Measurements from ENCODE around the gene IL18.

Gene IL18

DNA sequence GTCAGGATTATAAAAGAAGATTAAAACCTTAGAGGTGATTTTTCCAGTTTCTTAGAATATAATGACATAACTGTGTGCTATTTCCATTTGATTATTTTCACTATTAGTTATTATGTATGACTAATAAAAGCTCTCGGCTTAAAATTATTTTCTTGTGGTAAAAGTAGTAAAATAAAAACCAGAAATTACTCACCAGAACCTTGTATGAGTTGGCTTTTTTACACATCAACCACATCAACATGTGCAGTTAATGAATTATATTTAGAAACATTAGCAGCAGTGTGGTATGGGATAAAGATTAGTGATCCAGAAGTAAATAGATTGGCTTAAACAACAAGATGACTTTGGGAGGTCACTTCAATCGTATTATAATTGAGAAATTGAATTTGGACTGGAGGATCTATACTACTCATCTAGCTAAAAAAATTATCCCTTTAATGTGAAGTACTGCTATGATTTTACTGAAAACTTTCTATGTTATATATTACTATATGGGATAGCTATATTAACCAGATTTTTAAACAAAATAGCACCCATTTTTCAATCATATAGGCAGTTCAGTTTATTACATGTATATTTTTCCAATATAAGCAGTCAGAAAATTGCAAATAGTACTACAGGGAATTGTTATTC, 8.6 kb upstream of the IL18 start:
- ATAC-seq (ENCODE audit: insufficient read depth, low read depth), result no peak
- Histone ChIP-seq H3K4me1 (ENCODE audit: insufficient read depth, low read length) (no peaks in the 10 kb centered on the region), H3K27me3 (ENCODE audit: insufficient read depth, low read length, poor library complexity) (no peaks in the 10 kb centered on the region), H3K4me2 (ENCODE audit: insufficient read depth, low read length) (no peak overlapping the region), H2AFZ (ENCODE audit: low read depth, low read length) (no peak overlapping the region), H3K9me3 (ENCODE audit: insufficient read depth, low read length, severe bottlenecking) (no peaks in the 10 kb centered on the region), H4K20me1 (ENCODE audit: insufficient read depth, low read length) (no peaks in the 10 kb centered on the region), H3K36me3 (ENCODE audit: insufficient read depth, low read length) (no peaks in the 10 kb centered on the region), H3K79me2 (ENCODE audit: insufficient read depth, low read length) (no peaks in the 10 kb centered on the region), H3K9ac (ENCODE audit: low read depth, low read length) (no peak overlapping the region), H3K4me3 (ENCODE audit: low read depth in 1 of 2, low read length in 2 of 2) (no peak overlapping the region), H3K27ac (ENCODE audit: low read length) (no peak overlapping the region)
- TF ChIP-seq EZH2 (IDR thresholded peaks at IDR 0.05; ENCODE audit: borderline replicate concordance, low read depth, low read length, severe bottlenecking), result no peak
- TF ChIP-seq, protein P1, sequence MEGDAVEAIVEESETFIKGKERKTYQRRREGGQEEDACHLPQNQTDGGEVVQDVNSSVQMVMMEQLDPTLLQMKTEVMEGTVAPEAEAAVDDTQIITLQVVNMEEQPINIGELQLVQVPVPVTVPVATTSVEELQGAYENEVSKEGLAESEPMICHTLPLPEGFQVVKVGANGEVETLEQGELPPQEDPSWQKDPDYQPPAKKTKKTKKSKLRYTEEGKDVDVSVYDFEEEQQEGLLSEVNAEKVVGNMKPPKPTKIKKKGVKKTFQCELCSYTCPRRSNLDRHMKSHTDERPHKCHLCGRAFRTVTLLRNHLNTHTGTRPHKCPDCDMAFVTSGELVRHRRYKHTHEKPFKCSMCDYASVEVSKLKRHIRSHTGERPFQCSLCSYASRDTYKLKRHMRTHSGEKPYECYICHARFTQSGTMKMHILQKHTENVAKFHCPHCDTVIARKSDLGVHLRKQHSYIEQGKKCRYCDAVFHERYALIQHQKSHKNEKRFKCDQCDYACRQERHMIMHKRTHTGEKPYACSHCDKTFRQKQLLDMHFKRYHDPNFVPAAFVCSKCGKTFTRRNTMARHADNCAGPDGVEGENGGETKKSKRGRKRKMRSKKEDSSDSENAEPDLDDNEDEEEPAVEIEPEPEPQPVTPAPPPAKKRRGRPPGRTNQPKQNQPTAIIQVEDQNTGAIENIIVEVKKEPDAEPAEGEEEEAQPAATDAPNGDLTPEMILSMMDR (IDR thresholded peaks at IDR 0.05; ENCODE audit: borderline replicate concordance, extremely low read depth, low read length, poor library complexity, severe bottlenecking), result no peak
- no peak for DNase-seq

DNA sequence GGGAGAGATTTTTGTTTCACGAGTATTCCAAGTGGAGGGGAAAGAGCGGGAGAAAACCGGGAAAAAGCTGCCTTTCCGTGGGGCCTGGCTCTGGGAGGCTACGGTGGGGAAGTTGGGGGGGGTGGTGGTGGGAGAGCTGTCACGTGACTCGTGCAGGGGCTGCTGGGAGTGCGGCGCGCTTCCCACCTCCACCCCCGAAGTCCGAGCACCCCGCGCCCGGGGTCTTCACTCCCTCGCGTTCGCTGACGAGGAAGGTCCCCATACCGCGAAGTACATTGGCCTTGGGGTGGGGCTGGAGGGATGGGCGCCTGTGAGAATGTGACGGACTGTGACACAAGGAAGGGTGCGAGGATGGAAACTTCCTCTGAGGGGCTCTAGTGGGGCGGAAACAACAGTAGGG, 3.3 kb upstream of the IL18 start, which contains the start of gene TEX12:
Gene TEX12 (plus strand): TSS at position 228 of the 400 bp plus-strand sequence. CDS start 1,897 bp downstream, outside the sequence.
- H3K36me3 ChIP-seq (ENCODE audit: insufficient read depth, low read length), result no peaks in the 10 kb centered on the region
- H3K4me1 ChIP-seq (ENCODE audit: insufficient read depth, low read length), result no peaks in the 10 kb centered on the region
- H3K4me2 ChIP-seq (ENCODE audit: insufficient read depth, low read length), result no peak within 1 kb of the TSS
- H3K27me3 ChIP-seq (ENCODE audit: insufficient read depth, low read length, poor library complexity), result no peaks in the 10 kb centered on the region
- ATAC-seq (ENCODE audit: insufficient read depth, low read depth) (no peak), DNase-seq (no peak)
- H2AFZ ChIP-seq (ENCODE audit: low read depth, low read length), result no peak within 1 kb of the TSS
- H3K9ac ChIP-seq (ENCODE audit: low read depth, low read length), result no peak within 1 kb of the TSS
- no peaks in the 10 kb centered on the region for H3K79me2 ChIP-seq (ENCODE audit: insufficient read depth, low read length)
- TF ChIP-seq, protein P1 (IDR thresholded peaks at IDR 0.05; ENCODE audit: borderline replicate concordance, extremely low read depth, low read length, poor library complexity, severe bottlenecking), result no peak
- TF ChIP-seq EZH2 (IDR thresholded peaks at IDR 0.05; ENCODE audit: borderline replicate concordance, low read depth, low read length, severe bottlenecking), result no peak
- H3K9me3 ChIP-seq (ENCODE audit: insufficient read depth, low read length, severe bottlenecking), result no peaks in the 10 kb centered on the region
- H3K4me3 ChIP-seq (ENCODE audit: low read depth in 1 of 2, low read length in 2 of 2), result no peak within 1 kb of the TSS
- H3K27ac ChIP-seq (ENCODE audit: low read length), result no peak within 1 kb of the TSS
- no peaks in the 10 kb centered on the region for H4K20me1 ChIP-seq (ENCODE audit: insufficient read depth, low read length)

- H2AFZ ChIP-seq (ENCODE audit: low read depth, low read length), result no peak overlapping the region
- no peaks in the 10 kb centered on the region for H3K36me3 ChIP-seq (ENCODE audit: insufficient read depth, low read length)
- no peak overlapping the region for H3K27ac ChIP-seq (ENCODE audit: low read length)
- TF ChIP-seq, protein P1 (IDR thresholded peaks at IDR 0.05; ENCODE audit: borderline replicate concordance, extremely low read depth, low read length, poor library complexity, severe bottlenecking), result no peak
- no peak for TF ChIP-seq EZH2 (IDR thresholded peaks at IDR 0.05; ENCODE audit: borderline replicate concordance, low read depth, low read length, severe bottlenecking)
- no peaks in the 10 kb centered on the region for H3K27me3 ChIP-seq (ENCODE audit: insufficient read depth, low read length, poor library complexity)
- H3K79me2 ChIP-seq (ENCODE audit: insufficient read depth, low read length), result no peaks in the 10 kb centered on the region
- DNase-seq (no peak), ATAC-seq (ENCODE audit: insufficient read depth, low read depth) (no peak)
- H3K9me3 ChIP-seq (ENCODE audit: insufficient read depth, low read length, severe bottlenecking), result no peaks in the 10 kb centered on the region
- H3K9ac ChIP-seq (ENCODE audit: low read depth, low read length), result no peak overlapping the region
- H3K4me1 ChIP-seq (ENCODE audit: insufficient read depth, low read length), result no peaks in the 10 kb centered on the region
- no peaks in the 10 kb centered on the region for H4K20me1 ChIP-seq (ENCODE audit: insufficient read depth, low read length)
- no peak overlapping the region for H3K4me2 ChIP-seq (ENCODE audit: insufficient read depth, low read length)
- no peak overlapping the region for H3K4me3 ChIP-seq (ENCODE audit: low read depth in 1 of 2, low read length in 2 of 2)
These were observed 2.7 kb upstream of the IL18 start for GRCh38 chr11:112166562-112166961.

Measured in DND-41 (cell line).